Endothelial cell of umbilical vein (primary cell): ENCODE data around the gene SAMD11. TPM values are rescaled to one million over a fixed set of nuclear protein-coding genes. Genes with fewer than 3 reads are reported as not detected.

Experiments used
- BruUV-seq: library from RNA; stranded (reverse); fragments of 400-500 nt; replicated peaks from 2 replicates; lab custom pipeline; 2021; lab: Mats Ljungman, UMichigan
- CTCF ChIA-PET: fragments of 300-600, 350-600 bp; sonication (Branson Sonifier 250); formaldehyde crosslinking; loops from one replicate; lab custom pipeline; 2021; ENCODE audit warnings: antibody characterized with exemption, inconsistent platforms; lab: Charles Lee
- POLR2A ChIA-PET: fragments of 300-600, 350-600 bp; sonication (Branson Sonifier 250); formaldehyde crosslinking; loops from one replicate; lab custom pipeline; 2021; ENCODE audit warnings: antibody characterized with exemption, inconsistent platforms; lab: Charles Lee
- DNase-seq: peaks from one replicate; pipeline ENCODE4 v3.0.0-alpha.2; 2011; ENCODE audit warnings: low read depth, low spot score
- FAIRE-seq: peaks from 2 replicates; lab custom pipeline; 2011; peaks lifted over from hg19 to GRCh38; lab: Jason Lieb, UNC
- H2AFZ ChIP-seq: 2 replicates; pipeline ENCODE4 v1.6.0; 2012; ENCODE audit warnings: low read depth, low read length, control low read depth, inconsistent platforms
- H3K27ac ChIP-seq: 2 replicates; pipeline ENCODE4 v1.5.1; 2011; ENCODE audit warnings: low read depth, mild to moderate bottlenecking, control low read depth, low read length, moderate library complexity; ENCODE audit not compliant: insufficient read depth
- H3K27me3 ChIP-seq, 2 experiments: 2 replicates each; pipeline versions ENCODE4 v1.6.0 to v1.6.1; 2011; ENCODE audit warnings: low read length in 2 of 2, mixed read lengths in 1 of 2; ENCODE audit not compliant: control insufficient read depth in 2 of 2, insufficient read depth in 2 of 2
- H3K36me3 ChIP-seq, 2 experiments: 2 replicates in 1 of 2; 3 replicates in 1 of 2; pipeline ENCODE4 v1.5.1; 2011; ENCODE audit warnings: low read length in 2 of 2, mild to moderate bottlenecking in 1 of 2, moderate library complexity in 1 of 2; ENCODE audit not compliant: control insufficient read depth in 2 of 2, insufficient read depth in 2 of 2; ENCODE audit errors: extremely low read depth in 1 of 2
- H3K4me1 ChIP-seq: 3 replicates; pipeline ENCODE4 v1.5.1; 2011; ENCODE audit warnings: mild to moderate bottlenecking, low read length; ENCODE audit not compliant: control insufficient read depth, insufficient read depth; ENCODE audit errors: extremely low read depth
- H3K4me2 ChIP-seq: 2 replicates; pipeline ENCODE4 v1.6.1; 2011; ENCODE audit warnings: low read length, control low read depth, mixed read lengths; ENCODE audit not compliant: insufficient read depth
- H3K4me3 ChIP-seq, 3 experiments: fragments of 200-600 bp in 1 of 3; sonication (generic), shearing (Covaris generic) in 1 of 3; replicated peaks in 1 of 3; 2 replicates each; pipeline ENCODE4 v1.5.1; 2011 to 2016; ENCODE audit warnings: control low read depth in 3 of 3, low read length in 3 of 3, mild to moderate bottlenecking in 2 of 3, inconsistent platforms in 1 of 3, low read depth in 1 of 3, moderate library complexity in 1 of 3; ENCODE audit not compliant: insufficient read depth in 1 of 3
- H3K79me2 ChIP-seq: 2 replicates; pipeline ENCODE4 v1.6.0; 2012; ENCODE audit warnings: low read length, inconsistent platforms; ENCODE audit not compliant: control insufficient read depth, insufficient read depth
- H3K9ac ChIP-seq: replicated peaks from 2 replicates; pipeline ENCODE3; 2011; ENCODE audit warnings: low read length, control low read depth; ENCODE audit not compliant: insufficient read depth; ENCODE audit errors: extremely low read depth
- H3K9me1 ChIP-seq: replicated peaks from 3 replicates; pipeline ENCODE4 v1.6.0; 2011; ENCODE audit warnings: mild to moderate bottlenecking, low read length; ENCODE audit not compliant: control insufficient read depth, insufficient read depth; ENCODE audit errors: extremely low read depth
- H3K9me3 ChIP-seq: replicated peaks from 2 replicates; pipeline ENCODE4 v1.5.1; 2012; ENCODE audit warnings: low read length, inconsistent platforms; ENCODE audit not compliant: control insufficient read depth, insufficient read depth
- H4K20me1 ChIP-seq: replicated peaks from 2 replicates; pipeline ENCODE3; 2011; ENCODE audit warnings: mild to moderate bottlenecking, low read length; ENCODE audit not compliant: control insufficient read depth, insufficient read depth; ENCODE audit errors: extremely low read depth
- GATA2 ChIP-seq: IDR thresholded peaks from 2 replicates; pipeline ENCODE4 v1.7.0; 2011; ENCODE audit warnings: low read depth, mild to moderate bottlenecking, moderate library complexity, mixed read lengths, low read length; ENCODE audit not compliant: insufficient read length, insufficient read depth
- JUN ChIP-seq: IDR thresholded peaks from 2 replicates; pipeline ENCODE4 v1.6.1; 2011; ENCODE audit warnings: borderline replicate concordance, low read depth; ENCODE audit not compliant: insufficient read length, insufficient read depth
- MYC ChIP-seq: IDR thresholded peaks from one replicate; pipeline ENCODE4 v1.6.1; 2011; ENCODE audit warnings: mild to moderate bottlenecking, low read depth, low read length
- POLR2A ChIP-seq: IDR thresholded peaks from 2 replicates; pipeline ENCODE4 v1.6.1; 2012; ENCODE audit warnings: low read depth, mild to moderate bottlenecking, control low read depth, low read length
- POLR2AphosphoS5 ChIP-seq: IDR thresholded peaks from 2 replicates; pipeline ENCODE4 v1.6.1; 2012; ENCODE audit warnings: low read depth, mild to moderate bottlenecking, control low read depth, low read length, moderate library complexity; ENCODE audit not compliant: insufficient read depth
- dilution Hi-C: fragments of 300-500 bp; cut with MboI; formaldehyde crosslinking; loops from one replicate; pipeline ENCODE4 v1.15.0; 2019; ENCODE audit warnings: low sequenced_read_pairs; ENCODE audit not compliant: extremely low pct_ligation_motif_present
- intact Hi-C: fragments of 100-400 bp; cut with micrococcal nuclease; formaldehyde crosslinking; loops from one replicate; pipeline ENCODE4 v1.10.0; 2022
- polyA plus RNA-seq, 4 experiments: library from polyadenylated mRNA; depleted of rRNA in 3 of 4; stranded (reverse) in 3 of 4; unstranded in 1 of 4; fragments of >200 nt; gene quantifications; 2 replicates each; pipeline versions ENCODE4 v1.2.1 to v1.2.3, GENCODE V29; 2011 to 2012; ENCODE audit warnings: missing spikeins in 1 of 4
- total RNA-seq: library from RNA; stranded (reverse); gene quantifications from 2 replicates; pipeline ENCODE4 v1.2.3, GENCODE V29; 2021
- TF ChIP-seq, protein P1 (sequence below): IDR thresholded peaks from 2 replicates; pipeline ENCODE4 v1.6.1; 2011; ENCODE audit not compliant: insufficient read depth, insufficient read length

Gene SAMD11
- total and polyA plus RNA-seq, 2 donors (not counting 3 experiments of a cell fraction or from before 2014, with no cell fraction given): not detected

DNA sequence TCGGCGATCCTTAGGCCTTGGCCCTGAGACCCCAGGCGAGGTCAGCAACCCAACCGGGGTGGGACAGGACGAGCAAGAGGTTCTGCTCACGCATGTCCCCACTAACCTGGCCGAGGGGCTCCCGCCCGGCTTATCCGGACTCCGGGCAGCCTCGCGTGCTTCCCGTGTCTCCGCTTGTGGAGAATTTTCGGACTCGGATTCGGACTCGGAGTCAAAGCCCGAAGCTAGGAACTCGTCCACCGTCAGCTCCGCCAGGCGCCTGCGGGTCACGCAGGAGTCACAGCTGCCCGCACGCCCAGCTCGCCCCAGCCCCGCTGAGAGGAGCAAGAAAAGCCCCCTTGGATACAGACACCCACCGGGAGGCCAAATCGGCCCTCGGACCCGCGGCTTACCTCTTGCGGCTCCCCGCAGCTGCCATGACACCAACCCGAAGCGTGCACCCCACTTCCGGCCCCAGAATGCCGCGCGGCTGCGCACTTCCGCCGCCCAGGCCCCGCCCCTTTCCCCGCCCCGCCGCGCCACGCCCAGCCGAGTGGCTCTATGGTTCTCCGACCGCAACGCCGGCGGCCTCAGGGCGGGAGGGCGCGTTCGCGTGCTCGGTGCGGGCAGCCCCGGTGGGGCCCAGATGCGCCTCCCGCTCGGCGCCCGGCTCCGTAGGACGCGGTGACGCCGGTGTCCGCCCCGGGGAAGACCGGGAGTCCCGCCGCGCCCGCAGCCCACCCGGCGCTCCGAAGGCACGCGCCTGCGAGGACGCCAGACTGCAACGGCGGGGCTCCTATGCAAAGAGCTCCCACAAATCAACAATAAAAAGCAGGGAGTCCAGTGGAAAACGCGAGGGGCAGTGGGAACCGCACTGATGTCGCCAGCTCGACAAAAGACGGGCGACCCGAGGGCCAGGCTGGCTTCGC lies 35.4 kb downstream of the SAMD11 start, which contains the start of gene NOC2L:
Gene NOC2L (minus strand): TSS at position 434 of the 908 bp plus-strand sequence. CDS start 16 bp downstream, at position 418.
- peaks cover 5% of the 10 kb centered on the region for H3K4me1 ChIP-seq
- dilution Hi-C loops: no loop called here
- peak within 1 kb of the TSS; percentile 83 for H2AFZ ChIP-seq
- TSS peak; percentile 87 for BruUV-seq
- peaks cover 18% of the 10 kb centered on the region for H3K79me2 ChIP-seq
- ChIA-PET POLR2A (no interaction called here), CTCF (interaction anchor here (0.8 to 1.4 kb wide), 7 partner anchors 15 to 105 kb away, joined by 3 to 6 read pairs (median 3); no protein-coding TSS in a partner anchor)
- H3K4me3 ChIP-seq: peak within 1 kb of the TSS; percentile 81 to 97 (median 85)
- TF ChIP-seq GATA2 (no peak), POLR2AphosphoS5 (peak; percentile 90), POLR2A (peak; percentile 74), JUN (no peak), MYC (peak; percentile 83)
- TF ChIP-seq, protein P1, sequence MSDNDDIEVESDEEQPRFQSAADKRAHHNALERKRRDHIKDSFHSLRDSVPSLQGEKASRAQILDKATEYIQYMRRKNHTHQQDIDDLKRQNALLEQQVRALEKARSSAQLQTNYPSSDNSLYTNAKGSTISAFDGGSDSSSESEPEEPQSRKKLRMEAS: peak; percentile 37
- H3K9ac ChIP-seq: peak within 1 kb of the TSS; percentile 76
- H3K27ac ChIP-seq: peak within 1 kb of the TSS; percentile 14
- peaks cover 0 to 24% of the 10 kb centered on the region in 2 experiments for H3K36me3 ChIP-seq
- FAIRE-seq (peak; percentile 85), DNase-seq (peak; percentile 82)
- intact Hi-C loops: loop anchor here (1.0 to 5.0 kb wide), 2 partner anchors 37 to 110 kb away; partner anchors contain the start of gene SAMD11
- H3K9me1 ChIP-seq: no peaks in the 10 kb centered on the region
- no peaks in the 10 kb centered on the region for H3K27me3 ChIP-seq
- no peaks in the 10 kb centered on the region for H4K20me1 ChIP-seq
- H3K4me2 ChIP-seq: peak within 1 kb of the TSS; percentile 74
- no peaks in the 10 kb centered on the region for H3K9me3 ChIP-seq
